Measurements from ENCODE around the gene FSCN2.

Gene FSCN2

GRCh38 chr17:81568416-81568815, 40.2 kb downstream of the FSCN2 start:
- peak overlapping the region; percentile 99 for H3K27ac ChIP-seq
- POLR2A ChIA-PET (ENCODE audit: low non-redundant PET), result no interaction called here
- TF ChIP-seq CTCF (conservative IDR thresholded peaks at IDR 0.05; ENCODE audit: low read depth), result no peak
- CTCF ChIA-PET, result interaction anchor here (0.6 to 0.9 kb wide), 2 partner anchors 21 to 84 kb away, joined by 4 to 5 read pairs; no protein-coding TSS in a partner anchor
- DNase-seq (ENCODE audit: low spot score), result no peak

- ChIA-PET CTCF (no interaction called here), POLR2A (ENCODE audit: low non-redundant PET) (no interaction called here)
- peak overlapping the region; percentile 99 for H3K27ac ChIP-seq
- no peak for DNase-seq (ENCODE audit: low spot score)
- TF ChIP-seq CTCF (conservative IDR thresholded peaks at IDR 0.05; ENCODE audit: low read depth), result no peak
Observed at GRCh38 chr17:81569986-81570514, 41.9 kb downstream of the FSCN2 start.

- H3K27ac ChIP-seq, result peak overlapping the region; percentile 99
- ChIA-PET CTCF (no interaction called here), POLR2A (ENCODE audit: low non-redundant PET) (no interaction called here)
- TF ChIP-seq CTCF (conservative IDR thresholded peaks at IDR 0.05; ENCODE audit: low read depth), result no peak
- no peak for DNase-seq (ENCODE audit: low spot score)
Observed at GRCh38 chr17:81570964-81571363, 42.8 kb downstream of the FSCN2 start.

GRCh38 chr17:81572563-81573168, 44.5 kb downstream of the FSCN2 start:
- DNase-seq (ENCODE audit: low spot score), result no peak
- TF ChIP-seq CTCF (conservative IDR thresholded peaks at IDR 0.05; ENCODE audit: low read depth), result no peak
- ChIA-PET POLR2A (ENCODE audit: low non-redundant PET) (no interaction called here), CTCF (interaction anchor here (0.6 kb wide), 1 partner anchor 54 kb away, joined by 3 read pairs; no protein-coding TSS in a partner anchor)
- peak overlapping the region; percentile 99 for H3K27ac ChIP-seq

GRCh38 chr17:81573794-81574642, 45.8 kb downstream of the FSCN2 start:
- H3K27ac ChIP-seq, result peak overlapping the region; percentile 42
- DNase-seq (ENCODE audit: low spot score), result no peak
- POLR2A ChIA-PET (ENCODE audit: low non-redundant PET), result no interaction called here
- TF ChIP-seq CTCF (conservative IDR thresholded peaks at IDR 0.05; ENCODE audit: low read depth), result no peak
- CTCF ChIA-PET, result no interaction called here

- ChIA-PET CTCF (no interaction called here), POLR2A (ENCODE audit: low non-redundant PET) (no interaction called here)
- TF ChIP-seq CTCF (conservative IDR thresholded peaks at IDR 0.05; ENCODE audit: low read depth), result no peak
- peak overlapping the region; percentile 41 for H3K27ac ChIP-seq
- DNase-seq (ENCODE audit: low spot score), result no peak
Observed at GRCh38 chr17:81574643-81574956, 46.4 kb downstream of the FSCN2 start.
